SW 1271 (cell line): Measurements from ENCODE around the gene RIBC2.
"Not testable (repeated sequence)": the region's sequence is repeated elsewhere in the genome, so short reads cannot be mapped to it uniquely, and the experiment has no call there.

ENCODE experiments used
- DNase-seq, 2 experiments: peaks; one replicate each; lab custom pipeline; 2025; lab: John Stamatoyannopoulos, UW

RIBC2 gene

GRCh38 chr22:45424241-45424731 is 10.8 kb downstream of the RIBC2 start:
- no peak for DNase-seq

- no peak for DNase-seq
These were observed 11.6 kb downstream of the RIBC2 start for GRCh38 chr22:45425101-45425500.

- DNase-seq = no peak
These were observed 12.2 kb downstream of the RIBC2 start for GRCh38 chr22:45425531-45426265.

- no peak for DNase-seq
These were observed 12.9 kb downstream of the RIBC2 start for GRCh38 chr22:45426387-45426786.

- no peak for DNase-seq
These were observed 13.6 kb downstream of the RIBC2 start for GRCh38 chr22:45427114-45427513.

GRCh38 chr22:45428391-45429385 is 15.2 kb downstream of the RIBC2 start:
- DNase-seq = no peak

GRCh38 chr22:45429424-45429823 is 15.9 kb downstream of the RIBC2 start:
- DNase-seq = no peak

GRCh38 chr22:45429981-45430775 is 16.7 kb downstream of the RIBC2 start:
- no peak for DNase-seq

- DNase-seq = no peak
These were observed 17.4 kb downstream of the RIBC2 start for GRCh38 chr22:45430871-45431270.

GRCh38 chr22:45434981-45435380 is 21.5 kb downstream of the RIBC2 start:
- no peak for DNase-seq

- peak; percentile 31 to 74 for DNase-seq
These were observed 22.1 kb downstream of the RIBC2 start for GRCh38 chr22:45435544-45436139.

- not testable (repeated sequence) for DNase-seq
These were observed 23.5 kb downstream of the RIBC2 start for GRCh38 chr22:45436871-45437517.

- no peak for DNase-seq
These were observed 24.8 kb downstream of the RIBC2 start for GRCh38 chr22:45438336-45438735.

- not testable (repeated sequence) for DNase-seq
These were observed 27.2 kb downstream of the RIBC2 start for GRCh38 chr22:45440688-45441087.

GRCh38 chr22:45441138-45441537 is 27.6 kb downstream of the RIBC2 start:
- peak in 1 of 2 experiments; percentile 20 for DNase-seq

- no peak for DNase-seq
These were observed 28.6 kb downstream of the RIBC2 start for GRCh38 chr22:45442116-45442515.

- DNase-seq = no peak
These were observed 30.7 kb downstream of the RIBC2 start for GRCh38 chr22:45444168-45444567.

- no peak for DNase-seq
These were observed 31.7 kb downstream of the RIBC2 start for GRCh38 chr22:45445031-45445710.

GRCh38 chr22:45446216-45446615 is 32.7 kb downstream of the RIBC2 start:
- DNase-seq = no peak

- DNase-seq = not testable (repeated sequence)
These were observed 34.1 kb downstream of the RIBC2 start for GRCh38 chr22:45447596-45447995.
